ENCODE data around the gene GPR135. TPM values are rescaled to one million over a fixed set of nuclear protein-coding genes. Genes with fewer than 3 reads are reported as not detected.

Gene GPR135
- total RNA-seq, 4 donors from 2014 or later: 7.4 to 12.9 (median 7.7) TPM

- no peak for DNase-seq
- H3K4me1 ChIP-seq: no peaks in the 10 kb centered on the region
- peaks cover 0 to 2% of the 10 kb centered on the region in 2 donors for H3K36me3 ChIP-seq
- H3K4me3 ChIP-seq (replicated peaks in 1 of 3): no peak overlapping the region
- H3K27me3 ChIP-seq: no peaks in the 10 kb centered on the region
- WGBS, 2 donors: 88 to 90% methylated on average over 3 of the region's 3 CpGs
- intact Hi-C loops (cut with DNase I): no loop called here
- no peak overlapping the region for H3K27ac ChIP-seq
- TF ChIP-seq POLR2A (IDR thresholded peaks at IDR 0.05) (no peak), CTCF (IDR thresholded peaks at IDR 0.05) (no peak)
- H3K9me3 ChIP-seq: no peaks in the 10 kb centered on the region
These were observed 43.9 kb upstream of the GPR135 start for GRCh38 chr14:59509101-59509500.

DNA sequence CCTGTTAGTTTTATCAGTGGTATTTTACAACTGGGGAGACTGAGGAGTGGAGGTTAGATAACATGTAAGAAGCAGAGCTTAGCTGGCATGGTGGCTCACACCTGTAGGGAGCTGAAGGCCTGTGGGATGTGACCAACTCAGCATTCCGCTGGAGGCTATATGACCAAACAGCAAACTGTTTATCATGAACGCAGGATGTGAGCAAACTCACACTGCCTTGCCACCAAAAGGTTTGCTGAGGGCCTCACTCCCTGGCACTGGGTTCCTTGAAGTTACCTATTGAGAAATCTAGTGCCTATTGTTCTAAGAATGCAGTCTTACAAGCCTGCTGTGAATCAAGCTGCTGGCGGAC lies 42.5 kb upstream of the GPR135 start:
- Histone ChIP-seq H3K4me1 (no peaks in the 10 kb centered on the region), H3K27me3 (no peaks in the 10 kb centered on the region), H3K9me3 (no peaks in the 10 kb centered on the region), H3K27ac (no peak overlapping the region), H3K4me3 (replicated peaks in 1 of 3) (no peak overlapping the region), H3K36me3 (peaks cover 0 to 6% of the 10 kb centered on the region in 2 donors)
- intact Hi-C loops (cut with DNase I): no loop called here
- TF ChIP-seq CTCF (IDR thresholded peaks at IDR 0.05) (no peak), POLR2A (IDR thresholded peaks at IDR 0.05) (no peak)
- no peak for DNase-seq
- WGBS, 2 donors: 95 to 98% methylated on average over 3 of the region's 3 CpGs

DNA sequence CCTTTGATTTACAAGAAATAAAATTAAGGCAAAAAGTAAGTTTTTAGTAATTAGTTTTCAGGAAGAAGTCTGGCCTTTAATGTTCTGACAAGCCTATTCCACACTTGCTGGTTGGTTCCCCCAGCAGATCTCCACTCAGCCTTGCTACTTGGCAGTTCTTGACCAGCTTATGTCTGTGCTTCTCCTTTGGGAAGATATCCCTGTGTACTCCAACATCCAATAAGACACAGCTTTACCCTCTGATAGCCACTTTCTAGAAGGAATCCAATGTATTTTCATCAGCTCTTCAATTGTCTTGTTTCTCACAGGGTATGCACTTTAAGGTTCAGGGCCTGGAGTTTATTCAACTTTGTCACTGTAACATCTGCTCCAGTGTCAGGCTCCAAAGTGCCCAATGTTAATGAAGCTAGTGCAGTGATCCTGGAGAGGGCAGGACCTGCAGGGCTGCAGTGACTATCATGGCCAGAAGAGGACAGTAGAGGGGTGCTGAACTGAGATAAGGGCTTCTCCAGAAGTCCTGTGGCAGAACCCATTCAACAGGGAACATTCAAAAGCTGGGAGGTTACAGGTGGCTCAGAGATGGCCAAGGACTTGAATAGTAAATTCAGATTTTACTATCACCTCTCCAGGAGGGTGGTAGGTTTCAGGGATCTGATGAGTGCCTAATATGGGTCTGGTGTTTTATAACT lies 42.0 kb upstream of the GPR135 start:
- no peak for TF ChIP-seq POLR2A (IDR thresholded peaks at IDR 0.05)
- peak; percentile 44 to 84 (median 60) for TF ChIP-seq CTCF (IDR thresholded peaks at IDR 0.05)
- Histone ChIP-seq H3K27me3 (no peaks in the 10 kb centered on the region), H3K4me3 (replicated peaks in 1 of 3) (no peak overlapping the region), H3K4me1 (no peaks in the 10 kb centered on the region), H3K36me3 (peaks cover 0 to 6% of the 10 kb centered on the region in 2 donors), H3K27ac (no peak overlapping the region), H3K9me3 (no peaks in the 10 kb centered on the region)
- intact Hi-C loops (cut with DNase I): no loop called here
- DNase-seq: peak; percentile 60 to 62

DNA sequence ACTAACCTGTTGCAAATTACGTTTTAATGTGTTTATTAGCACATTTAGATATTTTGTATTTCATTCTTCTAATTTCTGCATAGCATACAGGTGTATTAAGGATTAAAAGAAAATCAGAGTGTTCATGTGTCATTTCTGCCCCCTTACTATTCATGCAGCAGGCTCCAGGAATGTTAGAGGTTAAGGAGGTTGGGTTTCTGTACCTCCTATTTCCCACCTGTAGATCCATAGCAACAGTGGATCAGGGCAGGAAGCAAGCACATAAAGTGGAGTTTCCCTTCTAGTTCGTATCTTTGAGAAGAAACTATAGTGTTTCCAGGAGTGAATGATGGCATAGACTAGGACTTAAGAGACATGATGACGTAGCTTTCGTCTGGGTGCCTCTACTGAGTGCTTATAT lies 38.1 kb upstream of the GPR135 start:
- TF ChIP-seq CTCF (IDR thresholded peaks at IDR 0.05) (no peak), POLR2A (IDR thresholded peaks at IDR 0.05) (no peak)
- Histone ChIP-seq H3K9me3 (no peaks in the 10 kb centered on the region), H3K27ac (no peak overlapping the region), H3K4me1 (no peaks in the 10 kb centered on the region), H3K36me3 (peaks cover 0 to 6% of the 10 kb centered on the region in 2 donors), H3K4me3 (replicated peaks in 1 of 3) (no peak overlapping the region), H3K27me3 (no peaks in the 10 kb centered on the region)
- WGBS, 2 donors: 69 to 73% methylated on average over 4 of the region's 4 CpGs
- DNase-seq: no peak
- intact Hi-C loops (cut with DNase I): no loop called here

GRCh38 chr14:59500732-59501131 lies 35.6 kb upstream of the GPR135 start:
- intact Hi-C loops (cut with DNase I): no loop called here
- Histone ChIP-seq H3K27me3 (no peaks in the 10 kb centered on the region), H3K4me1 (no peaks in the 10 kb centered on the region), H3K36me3 (peaks cover 0 to 6% of the 10 kb centered on the region in 2 donors), H3K4me3 (replicated peaks in 1 of 3) (no peak overlapping the region), H3K27ac (no peak overlapping the region), H3K9me3 (no peaks in the 10 kb centered on the region)
- 92 to 94% methylated on average over 3 of the region's 3 CpGs for WGBS, 2 donors
- no peak for DNase-seq
- TF ChIP-seq CTCF (IDR thresholded peaks at IDR 0.05) (no peak), POLR2A (IDR thresholded peaks at IDR 0.05) (no peak)
